AML-193 (cell line): Measurements from ENCODE around the gene PIK3R6.

Experiments used
- DNase-seq, 2 experiments: peaks; one replicate each; lab custom pipeline; 2025; lab: John Stamatoyannopoulos, UW

Gene PIK3R6, protein sequence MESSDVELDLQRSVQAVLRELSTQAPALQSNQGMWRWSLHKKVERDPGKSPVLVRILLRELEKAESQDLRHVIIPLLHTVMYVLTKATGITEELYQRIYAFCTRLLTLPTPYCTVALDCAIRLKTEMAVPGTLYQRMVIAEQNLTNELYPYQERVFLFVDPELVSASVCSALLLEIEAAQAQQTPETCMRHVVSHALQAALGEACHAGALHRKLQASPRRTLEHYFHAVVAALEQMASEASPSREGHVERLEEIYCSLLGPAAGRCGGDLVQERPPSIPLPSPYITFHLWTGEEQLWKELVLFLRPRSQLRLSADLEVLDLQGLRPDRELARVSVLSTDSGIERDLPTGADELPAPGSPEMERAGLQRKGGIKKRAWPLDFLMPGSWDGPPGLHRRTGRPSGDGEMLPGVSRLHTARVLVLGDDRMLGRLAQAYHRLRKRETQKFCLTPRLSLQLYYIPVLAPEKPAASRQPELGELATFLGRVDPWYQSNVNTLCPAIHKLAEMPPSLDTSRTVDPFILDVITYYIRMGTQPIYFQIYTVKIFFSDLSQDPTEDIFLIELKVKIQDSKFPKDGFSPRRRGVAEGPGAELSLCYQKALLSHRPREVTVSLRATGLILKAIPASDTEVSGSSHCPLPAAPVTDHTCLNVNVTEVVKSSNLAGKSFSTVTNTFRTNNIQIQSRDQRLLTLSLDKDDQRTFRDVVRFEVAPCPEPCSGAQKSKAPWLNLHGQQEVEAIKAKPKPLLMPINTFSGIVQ

DNA sequence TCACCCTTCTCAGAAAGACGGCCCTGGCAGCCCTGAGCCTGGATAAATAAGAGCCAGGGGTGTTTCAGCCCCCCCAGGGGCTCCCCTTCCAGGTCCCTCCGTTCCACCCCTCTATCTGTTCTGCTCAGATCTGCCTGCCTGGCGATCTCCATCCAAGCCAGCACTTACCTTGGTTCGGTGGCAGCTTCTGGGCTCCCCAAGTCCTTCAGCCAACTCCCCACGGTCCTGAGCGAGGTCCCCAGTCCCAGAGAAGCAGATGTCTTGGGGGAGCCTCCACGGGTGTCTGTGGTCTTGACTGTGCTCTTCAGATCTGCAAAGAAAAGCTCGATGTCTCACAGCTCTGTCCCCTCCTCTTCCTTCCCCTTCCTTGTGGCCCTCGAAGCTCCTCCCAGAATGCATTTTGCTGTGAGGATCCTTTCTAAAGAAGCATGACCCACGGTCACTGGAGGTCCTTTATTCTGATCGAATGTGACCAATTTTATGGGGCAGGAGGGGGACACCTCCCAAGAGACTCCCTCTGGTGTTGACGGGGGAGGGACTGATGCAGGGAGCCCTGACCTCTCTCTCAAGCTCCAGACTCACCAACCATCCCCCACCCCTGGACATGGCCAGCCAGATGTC lies at the start of gene PIK3R6:
Gene PIK3R6 (minus strand): TSS at position 314 of the 621 bp plus-strand sequence. CDS start 17,880 bp downstream, outside the sequence.
- DNase-seq = peak in 1 of 2 experiments; percentile 15

DNA sequence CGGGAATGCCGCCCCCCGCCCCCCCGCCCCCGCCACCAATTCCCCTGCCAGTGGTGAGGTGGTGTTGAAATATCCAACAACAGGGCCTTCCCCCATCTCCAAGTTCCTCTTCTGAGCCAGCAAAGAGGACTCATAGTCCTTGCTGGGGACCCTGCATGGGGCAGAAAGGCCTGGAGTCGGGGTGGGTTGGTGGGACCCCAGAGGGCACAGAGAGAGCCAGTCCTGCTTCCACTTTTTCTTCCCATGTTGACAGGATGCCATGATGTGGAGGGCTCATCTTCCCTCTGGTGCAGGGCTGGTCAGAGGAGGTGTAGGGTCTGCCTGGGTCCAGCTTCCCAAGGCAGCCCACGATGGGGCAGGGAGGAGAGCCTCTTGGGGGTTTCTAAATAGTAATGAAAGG lies 49.0 kb upstream of the PIK3R6 start:
- DNase-seq = peak in 1 of 2 experiments; percentile 12

DNA sequence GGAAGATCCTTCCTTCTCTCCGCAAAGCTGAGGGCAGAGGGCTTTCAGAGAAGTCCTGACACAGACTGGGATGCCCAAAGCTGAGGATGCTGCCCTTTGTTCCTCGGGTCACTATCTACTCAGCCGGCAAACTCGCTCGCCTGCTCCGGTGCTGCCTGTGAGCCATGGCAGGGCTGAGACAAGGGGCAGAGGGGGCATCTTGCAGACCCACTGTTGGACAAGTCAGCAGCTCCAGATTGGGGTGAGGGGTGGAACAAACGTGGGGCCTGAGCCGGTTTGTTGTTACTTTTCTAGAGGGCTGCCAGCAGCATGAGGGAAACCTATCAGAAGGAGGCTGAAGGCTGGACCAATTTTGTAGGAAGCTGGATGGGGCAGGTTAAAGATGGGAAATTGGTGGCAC lies 47.1 kb upstream of the PIK3R6 start:
- no peak for DNase-seq

DNA sequence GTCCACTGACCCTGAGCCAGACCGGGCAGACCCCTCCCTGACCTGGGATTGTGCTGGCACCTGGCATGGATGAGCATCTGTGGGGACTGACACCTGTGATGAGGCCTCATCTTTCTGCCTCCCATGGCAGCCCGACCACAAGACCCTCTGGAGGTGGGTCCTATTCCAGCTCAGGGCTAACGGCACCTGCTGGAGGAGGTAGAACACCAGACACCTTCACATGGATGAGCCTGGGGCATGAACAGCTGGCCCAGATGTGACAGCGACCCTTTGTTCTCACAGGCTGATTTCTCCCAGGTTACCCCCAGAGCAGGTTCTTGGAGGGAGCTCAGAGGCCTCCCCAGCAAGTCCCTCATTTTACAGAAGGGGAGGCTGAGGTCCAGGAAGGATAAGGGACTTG lies 46.4 kb upstream of the PIK3R6 start:
- no peak for DNase-seq

DNA sequence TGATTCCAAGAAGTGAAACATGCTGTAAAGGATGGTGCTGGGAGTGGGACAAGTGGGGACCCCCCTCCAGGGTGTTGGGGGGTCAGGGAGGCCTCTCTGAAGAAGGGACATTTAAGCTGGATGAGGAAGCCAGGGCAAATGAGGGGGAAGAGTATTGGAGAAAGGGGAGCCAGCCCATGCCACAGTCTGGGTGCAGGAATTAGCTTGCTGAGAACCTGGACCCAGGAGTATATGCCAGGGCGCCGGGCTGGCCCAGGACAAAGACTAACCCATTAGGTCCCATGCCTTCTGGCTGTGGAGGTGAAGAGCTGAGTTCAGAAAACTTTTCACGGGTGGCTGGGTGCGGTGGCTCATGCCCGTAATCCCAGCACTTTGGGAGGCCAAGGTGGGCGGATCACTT lies 45.6 kb upstream of the PIK3R6 start:
- DNase-seq = no peak

DNA sequence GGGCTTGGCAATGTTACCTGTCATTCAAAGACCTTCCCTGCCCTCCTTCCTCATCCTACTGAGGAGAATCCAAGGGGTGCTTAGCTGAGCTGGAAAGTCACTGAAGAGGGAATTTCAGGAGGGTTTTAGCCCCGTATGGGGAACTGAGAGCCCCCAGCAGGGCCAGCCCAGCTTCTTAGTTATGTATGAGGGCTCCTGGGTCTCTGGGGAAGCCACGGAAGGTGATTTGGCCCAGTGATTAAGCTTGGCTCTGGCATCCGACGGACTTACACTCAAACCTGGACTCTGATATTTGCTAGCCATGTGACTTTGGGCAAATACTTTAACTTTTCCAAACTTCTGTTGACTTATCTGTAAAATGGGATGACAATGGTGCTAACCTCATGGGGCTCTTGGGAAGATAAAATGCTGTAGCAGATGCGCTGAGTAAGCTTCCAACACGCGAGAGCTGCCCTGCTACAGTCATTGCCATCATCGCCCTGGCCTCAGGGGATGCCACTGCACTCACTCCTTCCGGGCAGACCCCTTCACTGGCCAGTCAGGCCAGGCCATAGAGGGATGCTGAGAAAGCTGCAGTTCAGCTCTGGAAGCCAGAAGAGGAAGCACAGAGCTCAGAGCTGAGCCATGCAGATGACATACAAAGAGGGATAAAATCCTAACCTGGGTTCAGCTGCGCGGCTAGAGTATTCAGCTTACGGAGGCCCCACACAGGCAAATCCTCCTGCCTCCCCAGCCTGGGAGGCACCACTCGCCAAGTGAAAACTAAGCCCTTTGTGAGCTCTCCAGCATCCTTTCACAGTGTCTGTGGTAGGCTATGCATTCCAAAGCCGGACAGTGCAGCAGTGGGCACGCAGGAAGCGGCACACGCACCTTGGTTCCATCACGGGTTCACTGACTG lies 44.9 kb upstream of the PIK3R6 start:
- DNase-seq = no peak

DNA sequence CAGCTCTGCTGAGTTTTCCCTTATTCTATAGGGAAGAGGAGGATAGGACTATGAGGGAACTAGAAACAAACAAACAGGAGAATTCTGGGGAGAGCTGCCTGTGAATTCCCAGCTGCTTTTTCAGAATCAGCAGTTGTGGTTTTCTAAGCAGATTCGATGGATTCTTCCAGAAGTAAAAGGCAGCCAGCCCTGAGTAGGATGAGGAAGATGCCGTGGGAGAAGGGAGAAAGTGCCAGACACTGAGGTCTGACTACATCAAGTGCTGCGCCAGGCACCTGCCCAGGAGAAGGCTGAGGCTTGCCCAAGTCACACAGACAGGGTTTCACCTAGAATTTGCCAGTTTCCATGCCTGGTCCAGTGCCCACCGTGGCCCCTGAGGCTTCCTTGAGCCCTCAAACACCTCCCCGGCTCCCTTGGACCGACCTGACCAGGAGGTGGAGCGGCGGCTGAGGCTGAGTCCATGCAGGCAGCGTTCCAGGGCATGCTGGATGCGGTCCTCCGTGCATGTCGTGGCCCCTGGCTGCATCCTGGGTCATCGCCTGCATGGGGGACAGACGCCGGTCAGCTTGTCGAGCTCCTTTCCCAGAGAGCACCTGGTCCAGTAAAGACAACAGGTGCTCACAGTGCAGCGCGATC lies 43.6 kb upstream of the PIK3R6 start:
- DNase-seq = no peak

DNA sequence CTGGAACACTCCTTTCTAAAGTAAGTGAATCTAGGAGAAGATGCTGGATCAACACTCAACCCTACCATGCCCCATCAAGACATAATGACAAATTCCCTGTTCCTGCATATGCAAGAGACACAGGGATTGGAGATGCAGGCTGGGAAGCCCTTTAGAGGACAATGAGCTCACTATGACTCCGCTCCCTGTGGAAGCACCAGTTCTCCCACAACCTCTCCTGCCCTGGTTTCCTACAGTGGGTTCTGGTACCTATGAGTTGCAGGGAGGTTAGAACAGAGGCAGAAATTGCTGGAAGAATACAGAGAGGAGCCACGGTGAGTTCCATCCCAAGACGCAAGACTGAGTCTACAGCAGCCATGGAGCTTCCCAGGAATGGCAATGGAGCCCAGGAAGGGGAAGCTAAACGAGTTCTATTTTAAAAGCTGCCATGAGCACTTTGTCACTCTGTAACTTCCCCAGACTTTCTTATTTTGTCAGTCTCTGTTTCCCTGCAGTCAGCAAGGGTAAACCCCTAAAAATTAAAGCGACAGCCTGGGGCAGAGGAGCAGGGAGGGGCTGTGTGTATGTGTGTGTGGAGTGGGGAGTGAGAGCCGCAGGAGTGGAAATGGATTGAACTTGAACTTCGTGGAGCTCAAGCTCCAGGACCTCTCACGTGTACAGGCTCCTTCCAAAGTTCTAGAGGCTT lies 42.3 kb upstream of the PIK3R6 start:
- DNase-seq = no peak

DNA sequence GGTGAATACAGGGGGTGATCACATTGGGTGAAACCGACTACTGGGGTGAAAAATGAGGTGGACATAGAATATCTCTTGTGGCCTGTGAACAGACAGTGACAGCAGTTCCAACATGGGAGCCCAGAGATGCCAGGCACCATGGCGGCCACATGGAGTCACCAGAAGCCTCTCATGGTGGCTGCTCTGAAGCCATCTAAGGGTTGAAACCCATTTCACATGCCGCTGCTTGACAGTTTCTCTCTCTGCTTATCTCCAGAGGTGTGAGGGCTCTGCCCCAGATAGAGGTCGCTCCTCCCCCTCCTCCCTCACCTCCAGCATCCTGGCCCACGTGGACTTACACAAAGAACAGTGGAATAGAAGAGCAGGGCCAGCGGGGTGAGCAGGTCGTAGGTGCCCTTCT lies 37.9 kb upstream of the PIK3R6 start:
- no peak for DNase-seq

DNA sequence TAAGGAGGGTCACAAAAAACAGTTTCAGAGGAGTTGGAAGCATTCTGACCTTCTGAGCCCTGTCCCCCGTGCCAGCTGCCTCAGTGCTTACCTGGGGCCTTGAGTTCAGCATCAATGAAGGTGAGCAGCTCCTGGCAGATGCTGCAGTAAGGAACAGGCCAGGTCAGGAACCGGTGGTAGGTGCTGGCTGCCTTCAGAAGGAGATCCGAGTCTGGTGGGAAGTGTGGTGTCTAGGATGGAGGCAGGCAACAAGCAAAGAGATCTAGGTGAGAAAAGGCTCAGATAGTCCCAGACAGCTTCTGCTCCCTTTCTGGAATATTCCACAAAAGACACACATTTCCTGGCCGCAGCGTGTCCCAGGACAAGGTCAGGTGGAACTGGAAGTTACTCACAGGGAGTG lies 37.2 kb upstream of the PIK3R6 start:
- no peak for DNase-seq

DNA sequence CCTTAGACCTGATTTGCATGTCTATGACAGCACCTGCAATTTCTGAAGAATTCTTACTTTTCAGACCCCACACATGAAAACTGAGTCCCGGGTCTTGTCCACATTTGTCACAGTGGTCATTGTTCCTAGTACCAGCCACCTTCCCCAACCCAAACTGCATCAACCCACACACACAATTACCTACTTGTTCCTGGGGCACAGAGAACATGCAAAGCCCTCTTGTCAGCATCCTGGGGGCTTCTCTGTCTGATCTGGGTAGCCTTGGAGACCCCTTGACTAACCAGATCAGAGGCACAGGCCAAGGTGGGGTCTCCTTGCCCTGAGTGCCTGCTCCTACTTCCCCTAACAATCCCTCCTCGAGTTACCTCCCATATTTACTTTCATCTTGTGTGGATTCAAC lies 36.7 kb upstream of the PIK3R6 start:
- no peak for DNase-seq

DNA sequence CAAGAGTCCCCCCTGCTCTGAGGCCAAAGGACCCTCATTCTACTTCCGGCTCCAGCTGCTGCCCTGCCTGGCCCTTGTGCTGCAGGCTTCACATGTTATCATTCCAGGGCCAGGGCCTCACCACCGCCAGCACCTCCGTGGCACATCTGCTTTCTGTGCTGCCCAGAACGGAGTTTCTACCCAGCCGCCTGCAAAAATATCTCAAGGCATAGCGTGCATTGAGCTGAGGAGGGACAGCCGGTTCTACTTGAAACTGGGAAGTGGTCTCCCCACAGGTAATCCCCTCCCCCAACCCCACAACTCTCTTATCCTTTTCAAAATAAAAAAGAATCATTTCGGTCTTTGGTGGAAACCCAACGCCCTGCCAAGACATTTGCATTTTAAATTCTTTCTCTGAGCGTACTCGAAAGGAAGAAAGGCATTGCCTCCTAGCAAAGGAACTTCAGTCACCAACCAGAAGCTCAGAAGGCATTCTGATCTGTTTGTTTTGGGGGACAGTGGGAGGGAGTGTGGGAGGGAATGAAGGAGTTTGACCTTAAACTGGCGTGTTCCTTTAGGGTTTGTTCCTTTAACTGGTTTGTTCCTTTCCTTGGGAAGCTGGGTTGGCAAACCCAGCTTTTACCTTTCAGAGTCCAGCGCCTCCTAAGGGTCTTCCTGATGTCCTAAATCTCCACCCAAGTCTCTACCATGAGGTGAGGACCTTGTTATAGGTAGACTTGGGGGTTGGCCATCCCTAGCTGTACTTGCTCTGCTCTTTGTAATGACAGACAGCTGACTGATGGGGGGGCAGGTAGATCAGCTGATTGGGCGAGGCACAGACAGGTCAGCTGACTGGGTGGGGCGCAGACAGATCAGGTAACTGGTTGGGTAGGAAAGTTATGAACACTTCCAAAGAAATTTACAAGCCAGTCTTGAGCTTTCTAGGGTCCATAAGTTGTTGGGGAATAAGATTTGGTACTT lies 33.4 kb upstream of the PIK3R6 start:
- DNase-seq = no peak

DNA sequence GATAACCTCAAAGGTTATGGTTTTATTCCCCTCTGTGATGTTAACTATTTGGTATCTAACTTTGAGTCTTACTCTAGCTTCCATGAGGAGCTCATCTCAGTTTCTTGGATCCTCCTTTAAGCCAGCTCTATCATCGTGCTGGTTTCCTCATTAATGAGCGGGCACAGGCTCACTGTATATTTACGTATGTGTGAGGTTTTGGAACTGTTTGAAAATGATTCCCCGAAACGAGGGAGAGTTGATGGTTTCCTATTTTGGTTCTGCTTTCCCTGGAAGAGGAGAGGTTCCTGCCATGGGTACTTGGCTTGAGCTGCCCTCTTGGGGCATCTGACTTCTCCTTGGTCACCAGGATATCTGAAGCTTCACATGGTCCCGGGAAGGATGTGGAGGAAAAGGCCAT lies 32.7 kb upstream of the PIK3R6 start:
- no peak for DNase-seq

DNA sequence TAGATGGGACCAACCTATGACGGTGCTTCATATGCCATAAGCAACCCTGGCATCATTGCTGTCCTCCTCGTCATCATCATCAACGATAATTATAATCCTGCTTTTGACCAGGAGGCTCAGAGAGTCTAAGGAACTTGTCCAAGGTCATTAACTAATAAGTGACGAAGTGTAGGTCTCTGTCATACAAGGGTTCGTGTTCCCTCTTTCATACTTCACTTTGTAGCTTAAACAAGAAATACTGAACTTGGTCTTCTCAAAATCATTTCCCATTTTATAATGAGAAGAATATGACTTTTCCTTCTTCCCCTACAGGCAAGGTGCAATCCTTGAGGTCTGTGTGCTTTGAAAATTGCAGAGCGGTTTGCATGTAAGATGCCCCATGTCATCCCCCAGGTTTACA lies 31.2 kb upstream of the PIK3R6 start:
- DNase-seq = no peak

DNA sequence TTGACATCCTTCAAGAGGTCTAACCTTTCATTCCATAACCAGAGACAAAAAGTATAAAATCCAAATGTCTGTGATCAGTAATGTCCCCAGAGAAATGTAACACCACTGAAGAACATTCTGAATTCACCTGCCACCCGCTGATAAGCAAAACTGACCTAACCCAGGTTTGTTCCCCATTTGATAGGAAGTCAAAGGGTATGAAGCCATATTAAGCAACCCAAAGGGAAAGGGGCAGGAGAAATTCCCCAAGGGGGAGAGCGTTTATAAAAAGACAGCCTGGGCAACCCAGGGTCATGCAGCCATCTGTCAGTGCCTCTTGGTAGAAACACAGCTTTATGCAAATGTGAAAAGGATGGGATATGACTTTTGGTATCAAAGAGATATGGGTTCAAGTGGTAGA lies 30.7 kb upstream of the PIK3R6 start:
- no peak for DNase-seq

DNA sequence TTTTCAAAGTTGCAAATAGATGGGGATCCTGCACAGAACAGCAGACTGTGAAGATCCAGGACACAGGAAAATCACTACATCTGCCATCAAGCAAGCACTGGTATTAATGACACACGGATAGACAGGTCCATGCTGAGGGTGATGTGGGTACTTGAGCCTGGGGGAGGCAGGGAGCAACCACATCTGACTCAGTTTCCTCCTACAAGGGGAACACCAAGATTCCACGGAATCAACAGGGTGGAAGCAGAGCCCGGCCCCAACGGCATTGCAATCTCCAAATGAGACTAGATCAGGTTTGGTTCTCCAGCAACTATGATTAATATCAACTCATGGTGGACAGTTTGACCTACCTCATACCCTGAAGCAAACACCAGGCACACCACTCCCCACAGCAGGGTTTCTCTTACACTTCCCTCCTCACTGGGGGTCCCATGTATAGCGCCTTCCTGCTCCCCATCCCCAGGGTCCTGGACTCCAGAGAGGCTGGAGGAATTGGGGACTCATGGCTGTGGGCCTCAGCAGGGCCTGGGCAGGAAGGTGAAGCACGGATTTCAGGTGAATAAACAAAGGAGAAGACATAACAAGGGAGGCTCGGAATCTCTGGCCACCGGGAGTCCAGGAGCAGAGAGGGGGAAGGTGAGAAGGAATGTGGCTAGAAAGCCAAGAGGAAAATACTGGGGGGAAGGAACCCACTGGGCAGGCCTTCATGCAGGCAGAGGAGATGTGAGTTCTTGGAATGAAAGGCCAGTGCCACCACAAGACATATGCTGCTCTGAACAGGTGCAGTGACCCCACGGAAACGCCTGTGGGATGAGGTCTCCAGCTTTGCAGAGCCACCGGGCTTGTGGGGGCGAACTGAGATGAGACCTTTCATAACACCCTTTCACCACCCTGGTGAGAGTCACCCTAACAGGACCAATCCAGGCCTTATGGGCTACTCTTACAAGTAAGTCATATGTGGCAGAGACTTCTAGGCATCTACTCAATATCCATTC lies 29.5 kb upstream of the PIK3R6 start:
- no peak for DNase-seq

DNA sequence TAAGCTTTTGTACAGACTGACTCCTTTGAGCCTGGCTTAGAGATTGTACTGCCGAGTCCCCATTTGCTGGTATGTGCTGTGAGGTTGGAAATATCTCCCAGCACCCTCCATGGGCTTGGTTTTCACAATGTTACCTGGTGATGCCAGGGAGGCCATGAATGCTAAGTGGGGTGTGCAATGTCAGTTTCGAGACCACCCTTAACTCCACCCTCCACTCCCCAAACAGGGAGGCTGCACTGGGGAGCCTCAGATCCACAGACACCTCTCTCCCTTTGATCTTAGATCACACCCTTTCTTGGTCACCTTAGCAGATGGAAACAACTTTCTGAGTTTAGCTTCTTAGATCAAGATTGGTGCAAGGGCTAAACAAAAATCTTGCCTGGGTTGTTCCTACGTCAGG lies 28.6 kb upstream of the PIK3R6 start:
- no peak for DNase-seq
